SK-N-SH (cell line): ENCODE data around the gene DCAF6. TPM values are rescaled to one million over a fixed set of nuclear protein-coding genes. Genes with fewer than 3 reads are reported as not detected.
"Not testable (repeated sequence)": the region's sequence is repeated elsewhere in the genome, so short reads cannot be mapped to it uniquely, and the experiment has no call there.

Experiments
- CTCF ChIA-PET: fragments of 300-600, 350-600 bp; formaldehyde crosslinking; extraction: SDS; loops from one replicate; lab custom pipeline; 2021; lab: Yijun Ruan, JAX
- POLR2A ChIA-PET: fragments of 350-600 bp; sonication (Branson Sonifier 250); formaldehyde crosslinking; extraction: SDS; loops from one replicate; lab custom pipeline; 2020; ENCODE audit warnings: antibody characterized with exemption, inconsistent platforms; lab: Yijun Ruan, JAX
- DNase-seq: peaks from one replicate; pipeline ENCODE4 v3.0.0; 2012
- H2AFZ ChIP-seq: fragments of 200-600 bp; sonication (generic); 2 replicates; pipeline ENCODE4 v1.8.1; 2016; ENCODE audit warnings: antibody characterized with exemption, mild to moderate bottlenecking, low read depth
- H3F3A ChIP-seq: fragments of 200-600 bp; sonication (generic); replicated peaks from 2 replicates; pipeline ENCODE3; 2016; ENCODE audit warnings: antibody characterized with exemption, mild to moderate bottlenecking; ENCODE audit not compliant: insufficient read depth
- H3K27ac ChIP-seq, 2 experiments: fragments of 200-500 bp in 1 of 2; fragments of 200-600 bp in 1 of 2; sonication (Bioruptor generic) in 1 of 2; sonication (generic), shearing (Covaris generic) in 1 of 2; 2 replicates each; pipeline versions ENCODE4 v1.5.1 to v1.6.1; 2014 to 2016; ENCODE audit warnings: low read depth in 2 of 2, inconsistent platforms in 1 of 2, low read length in 1 of 2, mild to moderate bottlenecking in 1 of 2, mixed read lengths in 1 of 2
- H3K27me3 ChIP-seq: fragments of 200-600 bp; sonication (generic), shearing (Covaris generic); 2 replicates; pipeline ENCODE4 v1.6.1; 2016; ENCODE audit warnings: mixed run types; ENCODE audit not compliant: insufficient read depth
- H3K36me3 ChIP-seq, 2 experiments: fragments of 200-500 bp in 1 of 2; fragments of 200-600 bp in 1 of 2; sonication (Bioruptor generic) in 1 of 2; sonication (generic) in 1 of 2; replicated peaks in 1 of 2; 2 replicates each; pipeline versions ENCODE3 to v1.5.1; 2014 to 2016; ENCODE audit warnings: low read length in 1 of 2, mild to moderate bottlenecking in 1 of 2; ENCODE audit not compliant: insufficient read depth in 2 of 2, control insufficient read depth in 1 of 2
- H3K4me1 ChIP-seq, 2 experiments: fragments of 200-500 bp in 1 of 2; fragments of 200-600 bp in 1 of 2; sonication (Bioruptor generic) in 1 of 2; sonication (generic), shearing (Covaris generic) in 1 of 2; 2 replicates each; pipeline versions ENCODE4 v1.5.1 to v1.6.1; 2014 to 2016; ENCODE audit warnings: low read depth in 1 of 2, low read length in 1 of 2, mixed run types in 1 of 2; ENCODE audit not compliant: insufficient read depth in 2 of 2, control insufficient read depth in 1 of 2
- H3K4me2 ChIP-seq: fragments of 200-600 bp; sonication (generic), shearing (Covaris generic); 2 replicates; pipeline ENCODE4 v1.6.1; 2017; ENCODE audit warnings: mixed run types
- H3K4me3 ChIP-seq, 2 experiments: fragments of 200-500 bp in 1 of 2; fragments of 200-600 bp in 1 of 2; sonication (Bioruptor generic) in 1 of 2; sonication (generic), shearing (Covaris generic) in 1 of 2; 2 replicates each; pipeline versions ENCODE4 v1.5.1 to v1.8.1; 2014 to 2016; ENCODE audit warnings: low read depth in 2 of 2, inconsistent platforms in 1 of 2, low read length in 1 of 2, mild to moderate bottlenecking in 1 of 2, mixed read lengths in 1 of 2, moderate library complexity in 1 of 2
- H3K79me2 ChIP-seq: fragments of 200-600 bp; sonication (generic); 2 replicates; pipeline ENCODE4 v1.8.1; 2017; ENCODE audit warnings: mild to moderate bottlenecking; ENCODE audit not compliant: insufficient read depth
- H3K9ac ChIP-seq: fragments of 200-600 bp; sonication (generic); 2 replicates; pipeline ENCODE4 v1.6.1; 2017; ENCODE audit warnings: mixed run types
- H3K9me2 ChIP-seq: fragments of 200-600 bp; sonication (generic); 2 replicates; pipeline ENCODE4 v1.6.1; 2017; ENCODE audit warnings: mixed run types
- H3K9me3 ChIP-seq: fragments of 200-600 bp; sonication (generic); 2 replicates; pipeline ENCODE4 v1.6.1; 2017; ENCODE audit warnings: mixed run types, mild to moderate bottlenecking, moderate library complexity
- H4K20me1 ChIP-seq: fragments of 200-600 bp; sonication (generic); 2 replicates; pipeline ENCODE4 v1.6.1; 2017; ENCODE audit warnings: mild to moderate bottlenecking, mixed run types; ENCODE audit not compliant: insufficient read depth
- FOSL2 ChIP-seq: IDR thresholded peaks from 2 replicates; pipeline ENCODE4 v1.4.0; 2012; ENCODE audit warnings: low read depth, mild to moderate bottlenecking, moderate library complexity, borderline replicate concordance
- FOXM1 ChIP-seq: IDR thresholded peaks from 2 replicates; pipeline ENCODE4 v1.4.0; 2012; ENCODE audit warnings: low read depth, mild to moderate bottlenecking
- RFX5 ChIP-seq: IDR thresholded peaks from 2 replicates; pipeline ENCODE4 v1.6.1; 2012; ENCODE audit warnings: mild to moderate bottlenecking, improper control_type of control experiment, low read length
- WGBS: methylation state at CpG from one replicate; pipeline ENCODE4 v1.1.6; 2017; ENCODE audit warnings: low lambda C conversion rate; 5-methylcytosine and 5-hydroxymethylcytosine counted together
- polyA plus RNA-seq, 3 experiments: library from polyadenylated mRNA; depleted of rRNA; stranded (reverse); fragments of >200 nt; gene quantifications; 2 replicates each; pipeline ENCODE4 v1.2.3, GENCODE V29; 2012
- TF ChIP-seq, protein P1 (sequence below): fragments of 200-600 bp; sonication (generic); IDR thresholded peaks from 2 replicates; pipeline ENCODE4 v1.6.1; 2017; ENCODE audit warnings: antibody characterized with exemption, mild to moderate bottlenecking, moderate library complexity
- TF ChIP-seq, protein P2 (sequence below): IDR thresholded peaks from 2 replicates; pipeline ENCODE4 v1.4.0; 2012; ENCODE audit warnings: low read depth
- TF ChIP-seq, protein P3 (sequence below): IDR thresholded peaks from 2 replicates; pipeline ENCODE4 v1.4.0; 2012; ENCODE audit warnings: low read depth, borderline replicate concordance

Gene DCAF6
- polyA plus RNA-seq, 1 of the 3 experiments (the other 2 are of a cell fraction), result 31.3 TPM

DNA sequence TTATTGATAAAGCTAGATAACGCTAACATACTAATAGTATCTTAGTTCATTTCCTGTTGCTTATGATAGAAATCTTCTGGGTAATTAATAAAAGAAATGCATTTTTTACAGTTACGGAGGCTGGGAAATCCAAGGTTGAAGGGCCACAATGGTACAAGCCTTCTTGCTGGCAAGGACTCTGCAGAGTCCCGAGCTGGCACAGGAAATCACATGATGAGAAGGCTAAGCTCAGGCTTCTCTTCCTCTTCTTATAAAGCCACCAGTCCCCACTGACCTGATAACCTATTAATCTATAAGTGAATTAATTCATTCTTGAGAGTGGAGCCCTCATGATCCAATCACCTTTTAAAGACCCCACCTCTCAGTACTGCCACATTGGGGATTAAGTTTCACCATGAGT is 117.6 kb downstream of the DCAF6 start:
- peaks cover 19% of the 10 kb centered on the region for H3F3A ChIP-seq
- no peak overlapping the region for H3K9ac ChIP-seq
- ChIA-PET CTCF (no interaction called here), POLR2A (no interaction called here)
- H3K9me2 ChIP-seq, result no peaks in the 10 kb centered on the region
- H3K4me2 ChIP-seq, result no peak overlapping the region
- H3K27me3 ChIP-seq, result no peaks in the 10 kb centered on the region
- TF ChIP-seq, protein P1, sequence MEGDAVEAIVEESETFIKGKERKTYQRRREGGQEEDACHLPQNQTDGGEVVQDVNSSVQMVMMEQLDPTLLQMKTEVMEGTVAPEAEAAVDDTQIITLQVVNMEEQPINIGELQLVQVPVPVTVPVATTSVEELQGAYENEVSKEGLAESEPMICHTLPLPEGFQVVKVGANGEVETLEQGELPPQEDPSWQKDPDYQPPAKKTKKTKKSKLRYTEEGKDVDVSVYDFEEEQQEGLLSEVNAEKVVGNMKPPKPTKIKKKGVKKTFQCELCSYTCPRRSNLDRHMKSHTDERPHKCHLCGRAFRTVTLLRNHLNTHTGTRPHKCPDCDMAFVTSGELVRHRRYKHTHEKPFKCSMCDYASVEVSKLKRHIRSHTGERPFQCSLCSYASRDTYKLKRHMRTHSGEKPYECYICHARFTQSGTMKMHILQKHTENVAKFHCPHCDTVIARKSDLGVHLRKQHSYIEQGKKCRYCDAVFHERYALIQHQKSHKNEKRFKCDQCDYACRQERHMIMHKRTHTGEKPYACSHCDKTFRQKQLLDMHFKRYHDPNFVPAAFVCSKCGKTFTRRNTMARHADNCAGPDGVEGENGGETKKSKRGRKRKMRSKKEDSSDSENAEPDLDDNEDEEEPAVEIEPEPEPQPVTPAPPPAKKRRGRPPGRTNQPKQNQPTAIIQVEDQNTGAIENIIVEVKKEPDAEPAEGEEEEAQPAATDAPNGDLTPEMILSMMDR, result no peak
- H3K79me2 ChIP-seq, result no peaks in the 10 kb centered on the region; the same call in 1 of the 2 replicates
- WGBS, result 97% methylated on average over 3 of the region's 3 CpGs
- H3K36me3 ChIP-seq, result peaks cover 11 to 26% of the 10 kb centered on the region in 2 experiments
- no peaks in the 10 kb centered on the region for H3K4me1 ChIP-seq
- no peak overlapping the region for H3K27ac ChIP-seq
- no peaks in the 10 kb centered on the region for H3K9me3 ChIP-seq
- H4K20me1 ChIP-seq, result no peaks in the 10 kb centered on the region
- no peak for DNase-seq
- no peak overlapping the region for H2AFZ ChIP-seq
- no peak overlapping the region for H3K4me3 ChIP-seq

DNA sequence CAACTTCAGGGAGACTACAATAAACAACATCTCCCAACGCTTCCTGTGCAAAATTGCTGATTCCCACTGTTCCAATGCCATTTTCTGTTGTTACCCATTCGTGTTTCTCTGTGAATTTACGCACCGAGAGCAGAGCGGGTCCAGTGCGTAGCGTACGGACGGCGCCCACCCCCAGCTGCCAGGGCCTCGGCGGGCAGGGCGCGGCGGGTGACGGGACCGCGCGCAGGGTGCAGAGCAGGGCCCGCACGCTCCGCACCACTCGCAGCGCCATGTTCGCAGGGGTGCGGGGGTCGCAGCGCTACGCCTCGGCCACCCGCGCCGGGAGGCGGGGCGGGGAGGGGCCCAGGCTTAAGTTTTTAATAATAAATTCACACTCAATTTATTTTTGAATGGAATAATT is 119.7 kb downstream of the DCAF6 start:
- H3K9me3 ChIP-seq, H4K20me1 ChIP-seq, H3K27me3 ChIP-seq, H3K9ac ChIP-seq, CTCF ChIA-PET, H3K79me2 ChIP-seq, H2AFZ ChIP-seq, DNase-seq, H3K4me3 ChIP-seq, H3K9me2 ChIP-seq, POLR2A ChIA-PET, H3K4me2 ChIP-seq, H3K27ac ChIP-seq, H3K4me1 ChIP-seq: not testable (repeated sequence)
- 9% methylated on average over 16 of the region's 35 CpGs for WGBS
- Histone ChIP-seq H3K36me3 (peaks cover 11 to 29% of the 10 kb centered on the region in 2 experiments), H3F3A (peaks cover 15% of the 10 kb centered on the region)

DNA sequence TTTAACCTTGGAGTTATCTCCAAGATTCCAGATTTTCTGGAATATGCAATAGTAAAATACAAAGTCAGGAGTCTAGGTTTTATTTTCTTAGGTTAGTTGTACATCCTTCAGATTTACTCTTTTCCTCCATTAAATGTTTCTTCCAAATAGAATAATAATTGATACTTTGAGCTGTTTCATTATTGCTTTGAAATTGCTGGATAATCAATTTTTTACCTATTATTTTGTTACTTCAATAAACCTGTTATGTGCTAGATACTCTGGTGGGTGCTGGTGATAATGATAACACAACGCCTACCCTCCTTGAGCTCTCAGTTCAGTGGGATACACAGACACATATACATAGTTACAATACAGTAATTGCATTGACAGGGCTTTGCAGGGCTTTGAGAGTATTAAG is 120.9 kb downstream of the DCAF6 start:
- Histone ChIP-seq H3K79me2 (peaks cover 4% of the 10 kb centered on the region), H3F3A (peaks cover 15% of the 10 kb centered on the region), H2AFZ (no peak overlapping the region), H3K36me3 (peaks cover 16 to 35% of the 10 kb centered on the region in 2 experiments), H3K27me3 (no peaks in the 10 kb centered on the region), H3K4me1 (no peaks in the 10 kb centered on the region), H3K27ac (no peak overlapping the region), H3K9me2 (no peaks in the 10 kb centered on the region), H3K4me3 (no peak overlapping the region), H3K4me2 (no peak overlapping the region), H4K20me1 (no peaks in the 10 kb centered on the region), H3K9me3 (no peaks in the 10 kb centered on the region), H3K9ac (no peak overlapping the region)
- 91% methylated on average over 1 of the region's 1 CpG for WGBS
- CTCF ChIA-PET, result interaction anchor here (1.6 kb wide), 1 partner anchor 25 kb away, joined by 4 read pairs; no protein-coding TSS in a partner anchor
- POLR2A ChIA-PET, result interaction anchor here (0.5 kb wide), 1 partner anchor 9 kb away, joined by 3 read pairs; no protein-coding TSS in a partner anchor
- TF ChIP-seq, protein P2, sequence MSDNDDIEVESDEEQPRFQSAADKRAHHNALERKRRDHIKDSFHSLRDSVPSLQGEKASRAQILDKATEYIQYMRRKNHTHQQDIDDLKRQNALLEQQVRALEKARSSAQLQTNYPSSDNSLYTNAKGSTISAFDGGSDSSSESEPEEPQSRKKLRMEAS, result no peak
- TF ChIP-seq RFX5 (no peak), FOXM1 (no peak), FOSL2 (no peak)
- TF ChIP-seq, protein P3, sequence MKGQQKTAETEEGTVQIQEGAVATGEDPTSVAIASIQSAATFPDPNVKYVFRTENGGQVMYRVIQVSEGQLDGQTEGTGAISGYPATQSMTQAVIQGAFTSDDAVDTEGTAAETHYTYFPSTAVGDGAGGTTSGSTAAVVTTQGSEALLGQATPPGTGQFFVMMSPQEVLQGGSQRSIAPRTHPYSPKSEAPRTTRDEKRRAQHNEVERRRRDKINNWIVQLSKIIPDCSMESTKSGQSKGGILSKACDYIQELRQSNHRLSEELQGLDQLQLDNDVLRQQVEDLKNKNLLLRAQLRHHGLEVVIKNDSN, result no peak
- DNase-seq, result no peak
